Neural progenitor cell (in vitro differentiated cells): ENCODE results near the gene HMGN3. TPM values are rescaled to one million over a fixed set of nuclear protein-coding genes. Genes with fewer than 3 reads are reported as not detected.

Source experiments
- DNase-seq: peaks from one replicate; pipeline ENCODE4 v3.0.0-alpha.2; 2016; ENCODE audit warnings: low spot score
- H2AFZ ChIP-seq: fragments of 200-600 bp; sonication (generic); replicated peaks from 2 replicates; pipeline ENCODE4 v1.6.1; 2016; ENCODE audit warnings: antibody characterized with exemption
- H3F3A ChIP-seq: fragments of 200-600 bp; sonication (generic); 2 replicates; pipeline ENCODE4 v1.6.1; 2016; ENCODE audit warnings: antibody characterized with exemption, low read depth
- H3K27ac ChIP-seq: fragments of 200-600 bp; sonication (generic); 2 replicates; pipeline ENCODE4 v1.5.1; 2016; ENCODE audit warnings: mild to moderate bottlenecking
- H3K27me3 ChIP-seq: fragments of 200-600 bp; sonication (generic); 2 replicates; pipeline ENCODE4 v1.6.1; 2016; ENCODE audit warnings: mild to moderate bottlenecking, moderate library complexity
- H3K36me3 ChIP-seq: fragments of 200-600 bp; sonication (generic); 2 replicates; pipeline ENCODE4 v1.5.1; 2016
- H3K4me1 ChIP-seq: fragments of 200-600 bp; sonication (generic); 2 replicates; pipeline ENCODE4 v1.6.1; 2016; ENCODE audit warnings: mixed run types
- H3K4me2 ChIP-seq: fragments of 200-600 bp; sonication (generic); 2 replicates; pipeline ENCODE4 v1.6.1; 2016
- H3K4me3 ChIP-seq: fragments of 200-600 bp; sonication (generic); 2 replicates; pipeline ENCODE4 v1.5.1; 2016
- H3K79me2 ChIP-seq: fragments of 200-600 bp; sonication (generic); 2 replicates; pipeline ENCODE4 v1.6.1; 2016; ENCODE audit warnings: low read depth
- H3K9ac ChIP-seq: fragments of 200-600 bp; sonication (generic); 2 replicates; pipeline ENCODE4 v1.6.1; 2016
- H3K9me3 ChIP-seq: fragments of 200-600 bp; sonication (generic); 2 replicates; pipeline ENCODE4 v1.5.1; 2016; ENCODE audit warnings: low read depth
- H4K20me1 ChIP-seq: fragments of 200-600 bp; sonication (generic); 2 replicates; pipeline ENCODE4 v1.6.1; 2016; ENCODE audit warnings: low read depth
- H3K27ac Mint-ChIP-seq: 3 replicates; pipeline ENCODE4 v1.8.0; 2021; ENCODE audit warnings: mixed read lengths
- H3K27me3 Mint-ChIP-seq: 2 replicates; pipeline ENCODE4 v1.8.0; 2022; ENCODE audit warnings: low read depth, mild to moderate bottlenecking, inconsistent platforms, moderate library complexity, mixed read lengths; ENCODE audit not compliant: insufficient read depth
- H3K36me3 Mint-ChIP-seq: 3 replicates; pipeline ENCODE4 v1.8.0; 2021; ENCODE audit warnings: mixed read lengths
- H3K4me1 Mint-ChIP-seq: 3 replicates; pipeline ENCODE4 v1.8.0; 2021; ENCODE audit warnings: mixed read lengths
- H3K4me3 Mint-ChIP-seq: 3 replicates; pipeline ENCODE4 v1.8.0; 2021; ENCODE audit warnings: mild to moderate bottlenecking, moderate library complexity, mixed read lengths
- H3K9me3 Mint-ChIP-seq: 3 replicates; pipeline ENCODE4 v1.8.0; 2020; ENCODE audit warnings: mixed read lengths
- EZH2 ChIP-seq: fragments of 200-600 bp; sonication (generic); IDR thresholded peaks from 2 replicates; pipeline ENCODE4 v1.6.1; 2017; ENCODE audit warnings: antibody characterized with exemption, mild to moderate bottlenecking, moderate library complexity
- EZH2phosphoT487 ChIP-seq: fragments of 200-600 bp; sonication (generic); IDR thresholded peaks from 2 replicates; pipeline ENCODE4 v1.6.1; 2017; ENCODE audit warnings: antibody characterized with exemption
- total RNA-seq: library from RNA; depleted of rRNA; stranded (reverse); fragments of >200 nt; gene quantifications from 2 replicates; pipeline ENCODE4 v1.2.3, GENCODE V29; 2015; ENCODE audit warnings: low replicate concordance
- TF ChIP-seq, protein P1 (sequence below): fragments of 200-600 bp; sonication (generic); IDR thresholded peaks from 2 replicates; pipeline ENCODE4 v1.5.1; 2017; ENCODE audit warnings: antibody characterized with exemption, mild to moderate bottlenecking

HMGN3 gene
- total RNA-seq, 1 donor from 2014 or later = 308 TPM

DNA sequence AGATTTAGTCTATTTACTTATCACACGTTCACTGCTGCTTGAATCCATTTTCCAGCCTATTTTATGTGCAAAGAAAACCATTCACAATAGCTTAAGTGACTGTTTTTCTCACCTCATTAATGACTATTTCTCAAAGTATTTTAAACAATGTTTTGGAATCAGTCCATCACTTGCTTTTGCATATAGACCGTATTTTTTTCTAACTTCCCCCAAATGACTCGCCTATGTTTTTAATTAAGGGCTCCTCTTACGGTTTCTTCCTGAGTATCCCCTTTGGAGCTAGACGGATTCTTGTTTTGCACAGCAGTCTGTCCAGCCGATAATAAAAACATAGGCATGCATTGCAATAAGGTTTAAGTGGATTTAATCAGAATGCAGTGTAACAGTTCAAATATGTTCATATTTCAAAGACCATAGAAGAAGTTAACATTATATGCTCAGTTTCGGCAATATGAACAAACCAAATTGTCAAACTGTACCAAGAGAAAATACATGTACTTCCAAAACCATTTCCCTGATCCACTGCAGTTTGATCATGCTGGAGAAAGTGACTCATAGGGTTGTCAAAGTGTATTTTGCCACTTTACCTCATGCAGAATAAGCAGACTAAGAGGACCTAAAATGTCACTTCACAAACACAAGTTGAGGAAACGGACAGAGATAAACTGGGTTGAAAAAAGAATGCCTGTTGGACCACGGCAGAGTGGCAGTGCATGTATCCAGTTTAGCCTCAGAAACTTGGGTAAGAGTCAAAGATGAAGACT is 66.4 kb downstream of the HMGN3 start:
- no peak for DNase-seq
- no peaks in the 10 kb centered on the region for H3F3A ChIP-seq
- H3K9me3 Mint-ChIP-seq = no peaks in the 10 kb centered on the region
- no peaks in the 10 kb centered on the region for H3K79me2 ChIP-seq
- no peaks in the 10 kb centered on the region for H3K36me3 Mint-ChIP-seq
- H3K27ac Mint-ChIP-seq = no peak overlapping the region
- H3K4me1 ChIP-seq = no peaks in the 10 kb centered on the region
- H3K4me1 Mint-ChIP-seq = peaks cover 8% of the 10 kb centered on the region
- H3K36me3 ChIP-seq = no peaks in the 10 kb centered on the region
- no peaks in the 10 kb centered on the region for H3K27me3 ChIP-seq
- H3K9me3 ChIP-seq = no peaks in the 10 kb centered on the region
- H3K27me3 Mint-ChIP-seq = peaks cover 2% of the 10 kb centered on the region
- TF ChIP-seq EZH2phosphoT487 (no peak), EZH2 (no peak)
- TF ChIP-seq, protein P1, sequence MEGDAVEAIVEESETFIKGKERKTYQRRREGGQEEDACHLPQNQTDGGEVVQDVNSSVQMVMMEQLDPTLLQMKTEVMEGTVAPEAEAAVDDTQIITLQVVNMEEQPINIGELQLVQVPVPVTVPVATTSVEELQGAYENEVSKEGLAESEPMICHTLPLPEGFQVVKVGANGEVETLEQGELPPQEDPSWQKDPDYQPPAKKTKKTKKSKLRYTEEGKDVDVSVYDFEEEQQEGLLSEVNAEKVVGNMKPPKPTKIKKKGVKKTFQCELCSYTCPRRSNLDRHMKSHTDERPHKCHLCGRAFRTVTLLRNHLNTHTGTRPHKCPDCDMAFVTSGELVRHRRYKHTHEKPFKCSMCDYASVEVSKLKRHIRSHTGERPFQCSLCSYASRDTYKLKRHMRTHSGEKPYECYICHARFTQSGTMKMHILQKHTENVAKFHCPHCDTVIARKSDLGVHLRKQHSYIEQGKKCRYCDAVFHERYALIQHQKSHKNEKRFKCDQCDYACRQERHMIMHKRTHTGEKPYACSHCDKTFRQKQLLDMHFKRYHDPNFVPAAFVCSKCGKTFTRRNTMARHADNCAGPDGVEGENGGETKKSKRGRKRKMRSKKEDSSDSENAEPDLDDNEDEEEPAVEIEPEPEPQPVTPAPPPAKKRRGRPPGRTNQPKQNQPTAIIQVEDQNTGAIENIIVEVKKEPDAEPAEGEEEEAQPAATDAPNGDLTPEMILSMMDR = no peak
- H3K4me3 Mint-ChIP-seq = no peak overlapping the region
- H3K4me2 ChIP-seq = no peak overlapping the region
- no peak overlapping the region for H3K4me3 ChIP-seq
- H3K9ac ChIP-seq = no peak overlapping the region
- H3K27ac ChIP-seq = no peak overlapping the region
- no peak overlapping the region for H2AFZ ChIP-seq
- H4K20me1 ChIP-seq = no peaks in the 10 kb centered on the region

DNA sequence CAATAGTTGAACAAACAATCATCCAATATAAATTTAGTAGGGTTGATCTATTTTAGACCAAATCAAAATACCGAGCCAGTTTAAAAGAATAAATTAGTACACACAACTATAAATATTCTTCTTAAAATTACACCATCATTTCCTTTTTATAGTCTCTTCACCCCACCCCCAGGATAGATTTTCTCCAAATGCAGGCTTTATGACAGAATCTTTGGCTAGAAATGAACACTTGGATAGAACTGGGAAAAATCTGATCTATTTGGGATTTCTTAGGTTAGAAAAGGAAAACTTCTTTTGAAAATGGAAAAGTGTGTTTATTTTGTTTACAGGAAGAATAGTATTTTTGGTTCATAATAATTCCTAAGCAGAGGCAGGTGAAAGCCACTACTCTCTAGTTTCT is 74.6 kb downstream of the HMGN3 start:
- no peak overlapping the region for H3K4me3 Mint-ChIP-seq
- no peaks in the 10 kb centered on the region for H4K20me1 ChIP-seq
- H3K9ac ChIP-seq = no peak overlapping the region
- H3K27me3 ChIP-seq = no peaks in the 10 kb centered on the region
- no peaks in the 10 kb centered on the region for H3K4me1 Mint-ChIP-seq
- H3K4me2 ChIP-seq = no peak overlapping the region
- TF ChIP-seq, protein P1 = no peak
- TF ChIP-seq EZH2phosphoT487 (no peak), EZH2 (no peak)
- H3K27ac Mint-ChIP-seq = no peak overlapping the region
- DNase-seq = no peak
- no peak overlapping the region for H2AFZ ChIP-seq
- H3K4me1 ChIP-seq = no peaks in the 10 kb centered on the region
- no peaks in the 10 kb centered on the region for H3K9me3 ChIP-seq
- no peaks in the 10 kb centered on the region for H3K36me3 Mint-ChIP-seq
- H3K9me3 Mint-ChIP-seq = no peaks in the 10 kb centered on the region
- H3K4me3 ChIP-seq = no peak overlapping the region
- H3K27ac ChIP-seq = no peak overlapping the region
- H3K79me2 ChIP-seq = no peaks in the 10 kb centered on the region
- H3K27me3 Mint-ChIP-seq = no peaks in the 10 kb centered on the region
- H3F3A ChIP-seq = no peaks in the 10 kb centered on the region
- H3K36me3 ChIP-seq = no peaks in the 10 kb centered on the region

DNA sequence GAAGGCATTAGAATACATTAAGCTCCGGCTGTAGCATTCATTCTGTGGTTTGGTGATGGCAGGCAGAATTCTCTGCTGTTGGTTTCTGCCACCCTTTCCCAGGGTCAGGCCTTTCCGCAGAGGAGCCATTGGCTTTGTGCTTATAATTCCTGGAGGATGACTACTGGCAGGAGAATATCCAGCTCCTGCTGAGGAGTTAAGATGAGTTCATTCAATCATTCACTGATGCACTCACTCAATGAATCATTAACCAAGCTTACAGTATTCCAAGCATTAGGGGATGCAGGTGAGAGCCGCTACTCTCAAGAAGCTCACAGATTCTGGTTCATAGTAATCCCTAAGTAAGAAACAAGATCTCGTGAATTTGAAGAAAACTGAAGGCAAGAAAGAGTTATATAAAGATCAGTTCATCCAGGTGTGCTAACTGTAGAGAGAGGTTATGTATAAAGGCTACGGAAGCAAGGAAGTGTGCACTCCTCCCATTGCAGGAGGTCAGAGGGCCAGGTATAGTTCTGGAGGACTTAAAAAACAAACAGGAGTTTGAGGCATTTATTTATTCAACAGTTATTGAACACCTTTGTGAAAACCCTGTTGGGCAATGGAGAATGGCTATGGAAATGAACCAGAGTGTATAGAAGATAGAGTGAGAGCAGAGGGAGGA is 75.5 kb downstream of the HMGN3 start:
- no peaks in the 10 kb centered on the region for H3F3A ChIP-seq
- H3K4me1 ChIP-seq = no peaks in the 10 kb centered on the region
- Mint-ChIP-seq H3K4me1 (no peaks in the 10 kb centered on the region), H3K27ac (no peak overlapping the region), H3K27me3 (no peaks in the 10 kb centered on the region), H3K9me3 (no peaks in the 10 kb centered on the region), H3K4me3 (no peak overlapping the region), H3K36me3 (no peaks in the 10 kb centered on the region)
- no peaks in the 10 kb centered on the region for H4K20me1 ChIP-seq
- no peaks in the 10 kb centered on the region for H3K79me2 ChIP-seq
- no peak overlapping the region for H3K4me2 ChIP-seq
- H3K27me3 ChIP-seq = no peaks in the 10 kb centered on the region
- no peaks in the 10 kb centered on the region for H3K36me3 ChIP-seq
- H3K4me3 ChIP-seq = no peak overlapping the region
- H3K27ac ChIP-seq = no peak overlapping the region
- H3K9me3 ChIP-seq = no peaks in the 10 kb centered on the region
- no peak overlapping the region for H3K9ac ChIP-seq
- no peak for DNase-seq
- TF ChIP-seq EZH2phosphoT487 = no peak
- no peak for TF ChIP-seq EZH2
- TF ChIP-seq, protein P1 = no peak
- H2AFZ ChIP-seq = peak overlapping the region; percentile 57
